ENCODE results near the gene CFAP65.

Gene CFAP65

GRCh38 chr2:219059725-219060682 lies 18.7 kb upstream of the CFAP65 start:
- peak; percentile 18 for DNase-seq

GRCh38 chr2:219059375-219059724 lies 18.0 kb upstream of the CFAP65 start:
- DNase-seq, result no peak

DNA sequence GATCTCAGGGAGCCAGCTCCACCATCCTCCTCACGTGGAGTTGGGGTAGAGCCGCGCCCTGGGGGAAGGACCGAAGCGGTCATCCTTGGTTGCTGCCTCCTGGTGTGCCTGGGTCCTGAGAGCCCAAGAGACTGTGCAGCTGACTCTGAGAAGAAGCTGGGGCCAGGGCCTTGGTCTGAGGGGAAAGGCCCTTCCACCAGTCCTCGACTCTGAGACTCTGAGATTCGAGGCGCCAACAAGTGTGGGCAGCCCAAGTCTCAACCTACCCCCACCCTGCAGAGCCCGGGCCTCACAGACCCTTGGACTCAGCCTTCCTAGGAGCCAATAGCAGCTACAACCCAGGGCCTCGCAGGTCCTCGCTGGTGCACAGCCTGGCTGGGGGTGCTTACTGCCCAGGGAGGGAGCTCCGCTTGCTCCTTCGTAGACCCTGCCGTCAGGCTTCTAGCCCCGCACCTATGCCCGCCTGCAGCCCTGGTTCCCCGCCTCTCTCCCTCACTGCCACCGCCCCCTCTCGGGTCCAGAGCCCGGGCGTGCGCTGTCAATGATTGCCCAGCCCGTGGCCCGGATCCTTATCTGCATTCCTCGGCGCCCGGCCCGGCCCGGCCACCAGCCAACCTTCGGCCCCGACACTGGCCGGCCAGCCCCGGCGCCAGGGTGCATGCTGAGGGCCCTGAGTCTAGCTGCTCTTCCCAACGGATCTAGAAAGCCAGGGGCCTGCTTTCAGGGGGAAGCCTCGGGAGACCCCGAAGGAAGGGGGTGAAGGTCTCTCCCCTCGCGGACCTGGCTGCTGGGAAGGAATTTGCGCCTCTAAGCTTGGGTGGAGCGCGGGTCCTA lies 17.4 kb upstream of the CFAP65 start:
- no peak for DNase-seq

DNA sequence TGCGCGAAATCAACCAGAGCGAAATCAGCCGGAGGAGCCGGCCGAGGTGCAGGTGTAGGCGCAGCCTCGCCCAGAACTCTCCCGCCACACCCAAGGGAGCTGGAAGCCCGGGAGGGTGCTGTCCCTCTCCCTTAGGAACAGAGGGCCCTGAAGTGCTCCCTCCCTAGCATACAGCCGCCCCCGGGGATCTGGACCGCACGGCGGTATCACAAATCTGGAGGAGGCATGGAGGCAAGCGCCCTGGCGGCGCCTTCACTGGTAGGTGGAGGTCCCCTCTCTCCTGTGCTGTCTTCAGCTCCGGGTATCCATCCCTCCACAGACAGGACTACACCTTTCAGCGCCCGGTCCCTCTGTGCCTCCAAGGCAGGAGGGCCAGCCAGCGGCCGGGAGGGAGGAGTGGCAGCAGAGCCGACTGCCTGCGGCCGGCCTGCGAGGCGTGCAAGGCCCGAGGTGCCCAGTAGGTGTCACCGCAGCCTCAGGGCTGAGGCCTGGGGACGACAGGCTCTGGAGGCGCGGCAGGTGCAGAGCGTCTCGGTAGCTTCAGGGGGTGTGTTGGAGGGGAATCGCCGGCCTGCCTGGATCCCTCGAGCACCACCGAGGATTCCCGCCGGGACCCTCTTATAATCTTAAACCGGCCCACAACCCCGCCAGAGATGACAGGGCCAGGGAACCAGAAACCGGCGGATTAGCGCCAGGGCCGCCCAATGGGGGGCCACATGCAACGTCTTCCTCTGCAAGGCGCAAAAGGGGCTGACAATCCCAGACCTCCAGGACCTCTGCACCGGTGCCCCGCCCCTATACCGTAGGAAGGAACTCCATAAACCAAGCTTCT lies 16.6 kb upstream of the CFAP65 start:
- DNase-seq, result peak; percentile 81

DNA sequence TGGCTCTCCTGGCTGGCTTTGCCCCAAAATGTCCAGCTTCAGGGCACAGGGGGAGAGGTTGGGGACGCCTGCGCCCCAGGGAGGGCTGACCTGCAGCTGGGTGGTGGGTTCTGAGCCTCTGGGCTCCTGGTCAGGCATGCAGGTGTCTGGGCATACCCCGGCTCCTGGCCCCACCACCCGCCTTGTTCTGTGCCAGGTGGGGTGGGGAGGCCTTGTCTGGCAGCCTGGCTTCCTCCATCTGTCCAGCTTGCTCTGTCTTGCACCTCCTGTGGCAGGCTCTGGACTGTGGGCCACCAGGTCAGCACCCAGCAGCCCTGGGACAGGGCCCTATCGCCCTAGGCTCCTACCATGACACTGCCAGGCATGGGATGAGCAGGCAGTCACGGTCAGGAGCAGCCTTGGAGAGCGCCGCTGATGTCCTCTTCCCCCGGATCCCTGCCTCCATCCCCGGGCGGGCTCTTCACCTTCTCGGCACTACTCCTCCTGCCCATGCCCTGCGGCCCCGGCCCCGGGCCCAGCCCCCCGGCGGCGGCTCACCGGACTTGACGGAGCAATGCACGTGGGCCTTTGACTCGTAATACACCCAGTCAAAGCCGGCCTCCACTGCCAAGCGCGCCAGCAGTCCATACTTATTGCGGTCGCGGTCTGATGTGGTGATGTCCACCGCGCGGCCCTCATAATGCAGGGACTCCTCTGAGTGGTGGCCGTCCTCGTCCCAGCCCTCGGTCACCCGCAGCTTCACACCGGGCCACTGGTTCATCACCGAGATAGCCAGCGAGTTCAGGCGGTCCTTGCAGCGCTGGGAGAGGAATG lies 15.8 kb upstream of the CFAP65 start:
- DNase-seq, result peak; percentile 13

DNA sequence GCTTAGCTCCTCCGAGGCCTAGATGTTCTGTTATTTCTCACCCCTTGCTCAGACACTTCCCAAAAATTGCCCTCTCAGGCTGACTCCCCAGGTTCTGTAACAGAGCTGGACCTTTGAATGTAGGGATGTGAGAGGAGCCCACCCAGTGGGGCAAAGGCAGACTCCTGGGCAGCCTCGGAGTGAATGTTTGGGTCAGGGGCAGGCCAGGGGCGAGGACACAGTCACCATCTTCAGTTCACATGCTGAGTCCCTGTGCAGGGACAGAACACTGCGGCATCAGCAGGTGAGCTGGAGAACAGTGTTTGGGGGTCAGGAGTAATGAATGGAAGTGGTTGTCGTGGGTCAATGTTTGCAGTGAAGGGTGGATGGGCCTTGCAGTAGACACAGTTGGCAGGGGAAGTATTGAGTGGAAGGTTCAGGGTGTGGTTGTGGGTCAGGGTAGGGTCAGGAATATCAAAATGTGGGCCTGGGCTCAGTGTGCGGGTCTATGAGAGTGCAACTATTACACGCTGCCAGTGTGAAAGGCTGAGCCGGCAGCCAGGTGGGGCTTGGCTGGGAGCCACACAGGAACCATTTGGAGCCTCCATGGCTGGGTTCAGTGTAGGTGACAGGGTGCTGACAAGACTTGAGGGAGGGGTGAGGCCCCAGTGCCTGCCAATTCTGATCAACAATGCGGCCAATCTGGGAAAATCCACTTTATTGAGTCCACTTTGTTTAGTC lies 15.0 kb upstream of the CFAP65 start:
- no peak for DNase-seq

DNA sequence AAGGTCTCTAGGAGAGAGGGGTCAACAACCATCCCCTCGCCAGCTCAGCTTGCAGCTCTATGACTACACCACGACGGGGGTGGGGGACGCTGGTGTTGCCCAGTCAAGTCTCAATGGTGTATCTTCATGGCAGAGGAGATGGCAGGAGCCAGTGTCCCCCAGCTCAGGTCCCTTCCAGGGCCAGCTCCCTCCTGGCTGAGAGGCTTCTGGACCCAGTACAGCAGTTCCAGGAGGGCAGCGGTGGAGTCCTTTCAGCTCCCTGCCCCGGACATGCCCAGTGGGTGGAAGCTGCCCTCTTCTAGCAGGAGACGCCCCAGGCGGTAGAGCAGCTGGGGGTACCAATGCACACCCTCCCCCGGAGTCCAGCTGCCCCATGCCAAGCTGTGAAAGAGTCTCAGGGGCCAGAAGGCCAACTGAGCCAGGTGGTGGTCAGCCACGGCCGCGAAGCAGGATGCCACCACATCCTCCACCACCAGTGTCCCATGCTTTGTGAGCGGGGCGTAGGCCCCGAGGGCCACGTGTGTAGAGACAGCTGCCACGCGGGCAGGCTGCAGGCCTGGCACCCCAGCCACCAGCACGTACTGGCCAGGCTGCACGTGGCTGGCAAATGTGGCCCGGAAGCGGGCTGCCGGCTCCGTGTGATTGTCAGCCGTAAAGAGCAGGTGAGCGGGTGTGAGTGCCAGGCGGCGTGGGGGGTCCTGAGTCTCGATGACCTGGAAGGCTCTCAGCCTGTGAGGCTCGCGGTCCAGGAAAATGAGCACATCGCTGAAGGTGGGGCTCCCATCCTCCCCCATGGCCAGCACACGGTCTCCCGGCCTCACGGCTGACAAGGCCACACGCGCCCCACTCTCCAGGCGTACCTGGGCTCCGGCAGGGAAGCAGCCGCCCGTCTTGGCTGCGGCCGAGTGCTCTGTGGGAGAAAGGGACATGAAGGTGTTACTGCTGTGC lies 13.9 kb upstream of the CFAP65 start:
- DNase-seq, result no peak

DNA sequence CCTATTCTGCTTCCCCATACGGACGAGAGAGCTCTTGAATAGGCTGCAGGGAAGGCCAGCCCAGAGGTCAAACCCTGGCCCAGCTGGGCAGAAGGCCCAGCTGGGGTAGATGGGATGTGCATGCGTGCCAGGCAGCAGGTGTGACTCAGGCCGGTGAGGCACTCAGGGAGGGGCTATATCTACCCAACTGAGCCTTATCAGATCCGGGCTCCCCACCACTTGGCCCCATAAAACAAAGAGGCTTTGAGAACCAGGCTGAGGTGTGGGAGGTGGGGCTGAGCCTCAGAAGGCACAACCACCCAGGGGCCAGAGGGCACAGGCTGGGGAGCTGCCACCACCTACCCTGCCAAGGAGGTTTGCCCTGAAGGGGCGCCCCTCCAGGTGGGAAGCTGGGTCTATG lies 8.0 kb upstream of the CFAP65 start:
- no peak for DNase-seq

DNA sequence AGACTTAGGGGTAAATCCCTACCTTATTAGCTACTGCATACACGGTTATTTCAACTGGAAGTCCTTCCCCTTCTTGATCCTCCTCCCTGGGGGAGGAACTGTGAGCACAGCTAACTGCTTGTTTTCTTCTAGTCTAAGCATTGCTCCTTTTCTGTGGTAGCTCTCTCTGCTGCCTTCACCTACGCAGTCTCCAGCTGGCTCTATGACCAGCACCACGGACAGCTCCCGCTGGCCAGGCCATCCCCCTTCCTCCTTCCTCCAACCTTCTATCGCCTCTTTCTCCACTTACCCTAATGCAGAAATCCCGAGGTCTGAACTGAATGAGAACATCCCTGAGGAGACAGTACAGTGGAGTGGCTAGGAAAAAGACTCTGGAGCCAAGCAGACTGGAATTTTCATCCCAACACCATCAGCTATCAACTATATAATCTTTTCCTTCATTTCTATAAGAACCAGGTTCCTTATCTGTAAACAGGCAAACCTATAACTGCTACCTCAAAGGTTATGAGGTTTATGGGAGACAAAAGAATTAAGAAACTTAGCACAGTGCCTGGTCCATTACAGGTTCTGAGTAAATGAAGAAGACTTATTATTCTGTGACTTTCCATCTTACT lies 4.7 kb upstream of the CFAP65 start:
- DNase-seq, result no peak

- DNase-seq, result no peak
Measured at GRCh38 chr2:219042750-219043149, 1.4 kb upstream of the CFAP65 start.

GRCh38 chr2:219042157-219042556 lies 841 bp upstream of the CFAP65 start:
- DNase-seq, result no peak

- no peak for DNase-seq
Measured at GRCh38 chr2:219038600-219038999, 2.7 kb downstream of the CFAP65 start.

DNA sequence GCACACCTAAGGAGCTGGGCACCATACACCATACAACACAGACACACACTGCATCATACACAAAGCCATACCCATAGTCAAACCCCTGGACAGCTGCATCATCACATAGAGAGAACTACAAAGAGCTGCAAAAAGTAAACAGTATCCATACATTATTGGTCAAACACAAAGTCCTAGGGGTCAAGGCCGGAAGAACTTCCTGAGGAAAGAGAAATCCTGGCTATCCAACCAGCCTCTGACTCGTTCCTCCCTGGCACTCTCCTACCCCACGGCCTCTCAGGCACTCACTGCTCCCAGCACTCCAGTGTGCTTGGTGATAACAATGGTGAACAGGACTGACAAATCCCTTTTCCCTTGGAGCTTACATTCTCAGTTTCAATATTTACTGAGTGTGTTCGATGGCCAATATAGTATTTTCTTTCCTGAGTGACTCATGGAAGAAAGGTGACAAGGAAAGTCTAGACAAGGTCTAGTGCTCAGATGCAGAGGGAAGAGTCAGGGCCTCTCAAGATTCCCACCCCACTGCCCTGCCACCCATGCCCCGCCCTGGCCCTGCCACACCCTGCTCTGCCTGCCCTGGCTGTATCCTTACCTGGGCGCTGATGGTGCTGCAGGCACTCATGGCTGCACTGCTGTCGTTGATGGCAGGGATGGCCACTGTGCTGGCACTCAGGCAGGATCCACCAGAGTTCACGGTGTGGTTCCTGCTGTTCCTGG lies 3.4 kb downstream of the CFAP65 start:
- DNase-seq, result no peak

GRCh38 chr2:219035942-219036341 lies 5.4 kb downstream of the CFAP65 start:
- no peak for DNase-seq

DNA sequence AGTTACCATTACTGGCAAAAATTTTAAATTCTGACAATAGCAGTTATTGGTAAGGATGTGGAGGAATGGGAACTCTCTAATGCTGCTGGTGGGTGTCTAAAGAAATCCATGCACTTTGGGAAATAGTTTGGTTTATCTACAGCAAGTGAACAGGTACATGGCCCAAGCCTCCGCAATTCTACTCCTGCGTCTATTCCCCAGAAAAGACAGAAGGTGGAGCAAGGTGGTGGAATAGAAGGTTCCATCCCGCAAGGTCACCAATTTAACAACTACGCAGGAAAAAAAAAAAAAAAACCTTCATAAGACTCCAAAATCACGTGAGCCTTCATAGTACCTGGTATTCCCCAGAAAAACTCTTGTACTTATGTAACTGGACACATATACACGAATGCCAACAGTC lies 6.5 kb downstream of the CFAP65 start:
- no peak for DNase-seq

- DNase-seq, result no peak
Measured at GRCh38 chr2:219032051-219032745, 9.1 kb downstream of the CFAP65 start.

- no peak for DNase-seq
Measured at GRCh38 chr2:219031005-219031738, 10.1 kb downstream of the CFAP65 start.
